ENCODE data around the gene POMGNT2.

POMGNT2 gene

DNA sequence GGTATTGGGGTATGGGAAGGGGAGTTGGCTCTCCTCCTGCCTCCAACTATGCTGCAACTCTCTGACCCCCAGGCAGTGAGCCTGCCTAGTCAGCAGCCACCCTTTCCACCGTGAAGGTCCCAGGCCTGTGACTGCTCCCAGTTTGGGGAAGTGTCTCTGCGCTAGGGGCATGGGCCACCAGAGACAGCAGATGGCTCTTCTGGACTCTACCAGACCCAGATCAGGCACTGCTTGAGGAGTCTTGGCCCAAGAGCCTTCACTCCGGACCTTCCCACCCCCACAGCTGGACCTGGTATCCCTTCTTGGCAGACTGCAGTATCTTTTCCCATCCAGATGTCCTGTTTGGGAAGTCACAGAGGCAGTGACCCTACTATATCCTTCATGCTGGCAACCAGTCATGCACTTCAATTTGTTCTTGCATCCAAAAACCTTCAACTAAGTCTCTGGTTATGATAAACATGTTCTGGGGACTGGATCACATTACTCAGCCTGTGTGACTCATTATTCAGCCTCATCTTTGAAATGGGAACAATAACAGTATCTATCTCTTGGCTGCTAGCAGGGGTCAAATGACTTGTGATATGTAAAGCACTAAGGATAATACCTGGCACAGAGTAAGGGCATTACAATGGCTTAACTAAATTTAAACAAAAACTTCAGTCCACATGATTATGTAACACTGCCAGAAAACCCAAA, 62.7 kb downstream of the POMGNT2 start:
- peak; percentile 16 for DNase-seq

DNA sequence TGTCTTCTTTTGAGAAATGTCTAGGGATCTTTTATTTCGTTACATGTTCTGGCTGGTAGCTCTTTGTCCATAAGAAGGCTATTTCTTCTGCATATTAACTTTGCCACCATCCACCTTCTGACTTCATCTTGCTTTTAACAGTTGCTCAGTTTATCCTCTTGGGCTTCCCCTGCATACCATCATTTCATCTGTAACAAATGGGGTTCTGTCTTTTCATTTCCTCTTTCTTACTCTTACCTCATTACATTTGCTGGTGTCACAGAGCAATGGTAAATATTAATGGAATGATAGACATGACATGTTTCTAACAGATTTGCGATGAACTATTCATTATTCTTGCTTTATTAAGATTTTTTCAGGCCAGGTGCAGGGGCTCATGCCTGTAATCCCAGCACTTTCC, 64.4 kb downstream of the POMGNT2 start:
- no peak for DNase-seq

DNA sequence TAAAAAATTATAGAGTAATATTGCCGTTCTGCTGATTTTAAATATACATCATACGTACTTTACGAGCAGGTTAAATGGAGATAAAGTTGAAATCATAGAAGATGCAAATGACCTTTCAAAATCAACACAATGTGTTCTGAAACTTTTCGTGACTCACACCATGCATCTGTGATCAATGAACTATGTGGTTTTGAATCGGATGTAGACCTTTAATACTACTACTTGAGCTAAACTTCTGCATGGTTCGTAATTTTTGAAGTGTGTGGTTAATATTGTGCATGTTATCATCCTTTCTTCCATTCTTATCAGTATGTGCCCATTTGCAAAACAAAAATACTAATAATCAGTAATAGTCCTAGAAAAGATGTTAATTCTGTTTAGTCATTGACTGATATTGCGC, 67.9 kb downstream of the POMGNT2 start:
- no peak for DNase-seq

DNA sequence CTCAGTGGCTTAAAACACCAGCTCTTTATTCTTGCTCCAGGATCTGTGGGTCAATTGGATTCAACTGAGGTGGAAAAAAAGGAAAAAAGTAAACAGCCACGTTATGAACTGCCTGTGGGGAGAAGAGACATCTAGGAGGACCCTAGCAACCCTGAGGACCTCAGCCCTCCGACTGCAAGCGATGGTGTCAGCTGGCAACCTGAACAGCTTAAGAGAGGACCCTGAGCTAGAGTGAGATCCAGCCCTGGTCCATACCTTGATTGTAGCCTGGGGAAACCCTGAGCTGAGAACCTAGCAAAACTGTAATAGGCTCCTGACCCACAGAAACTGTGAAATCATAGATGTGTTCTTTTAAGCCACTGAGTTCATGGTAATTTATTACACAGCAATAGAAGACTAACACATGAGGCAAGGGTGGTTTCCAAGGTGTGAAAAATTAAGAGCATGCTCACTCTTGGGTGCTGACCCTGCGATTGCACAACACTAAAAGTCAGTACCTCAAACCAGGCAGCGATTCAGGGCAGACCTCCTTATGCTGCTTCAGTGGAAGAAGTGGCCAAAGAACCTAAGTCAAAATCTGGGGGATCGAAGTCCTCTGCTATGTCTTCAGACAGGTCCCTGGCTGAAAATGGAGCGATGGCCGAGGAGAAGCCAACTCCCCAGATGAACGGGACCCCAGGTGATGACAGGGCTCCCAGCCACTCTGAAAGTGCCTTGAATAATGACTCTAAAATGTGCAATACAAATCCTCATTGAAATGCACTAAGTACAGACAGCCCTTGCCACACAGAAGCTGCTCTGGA, 69.1 kb downstream of the POMGNT2 start:
- no peak for DNase-seq

DNA sequence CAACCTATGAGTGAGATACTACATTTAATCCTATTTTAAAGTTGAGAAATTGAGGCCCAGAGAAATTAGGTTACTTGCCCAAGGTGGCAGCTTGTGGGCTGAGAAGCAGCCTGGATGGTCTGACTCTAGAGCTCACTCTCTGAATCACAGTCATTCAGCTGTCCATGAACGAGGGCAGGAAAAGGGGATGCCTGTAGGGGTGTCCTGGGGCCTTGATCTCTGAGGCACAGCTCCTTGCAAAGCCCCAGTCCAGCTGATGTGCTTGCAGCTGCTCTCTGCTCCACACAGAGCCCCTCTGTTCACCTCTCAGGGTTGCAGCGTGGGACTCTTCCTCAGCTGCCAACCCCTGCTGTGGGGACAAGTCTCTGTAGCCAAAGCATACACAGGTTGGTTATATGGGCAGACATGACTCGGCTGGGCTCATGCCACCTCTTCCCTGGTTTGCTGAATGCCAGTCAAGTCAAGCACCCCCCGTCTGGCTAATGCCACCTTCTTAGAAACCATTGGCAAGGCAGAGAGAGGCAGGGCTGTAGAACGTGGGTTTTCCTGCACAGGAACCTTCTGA, 70.0 kb downstream of the POMGNT2 start:
- no peak for DNase-seq

DNA sequence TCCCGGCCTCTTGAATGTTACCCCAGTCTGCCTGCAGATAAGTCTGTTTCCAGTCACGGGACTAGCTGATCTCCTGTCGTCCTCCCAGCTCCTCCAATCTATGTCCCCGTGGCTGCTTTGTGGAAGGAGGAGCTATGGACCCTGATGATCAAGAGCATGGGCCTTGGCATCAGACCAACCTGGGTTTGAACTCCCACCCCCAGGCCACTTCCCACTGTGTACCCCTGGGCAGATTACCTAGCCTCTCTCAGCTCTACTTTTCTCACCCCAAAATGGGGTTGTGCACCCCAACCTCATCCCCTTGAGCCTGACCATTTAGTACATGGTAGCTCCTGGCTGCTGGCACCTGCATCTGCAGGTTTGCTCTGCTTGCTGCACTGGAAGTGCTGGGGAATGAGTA, 71.0 kb downstream of the POMGNT2 start:
- DNase-seq = no peak

DNA sequence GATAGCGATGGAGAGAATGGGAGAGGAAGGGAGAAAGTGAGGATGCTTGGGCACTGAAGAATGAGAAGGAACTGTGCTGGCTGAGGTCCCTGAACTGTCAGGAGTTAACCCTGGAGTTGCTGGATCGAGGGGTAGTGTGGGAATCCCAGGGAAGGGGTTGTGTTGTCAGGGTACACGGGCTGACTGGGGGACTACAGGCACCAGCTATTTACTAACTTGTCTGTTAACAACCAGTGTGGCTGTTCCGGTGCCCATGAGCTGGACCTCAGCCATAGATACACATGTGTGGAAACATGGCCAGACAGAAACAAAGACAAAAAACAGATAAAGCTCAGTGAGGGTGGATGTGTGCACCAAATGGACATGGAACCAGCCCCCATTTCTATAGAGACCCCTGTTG, 71.7 kb downstream of the POMGNT2 start:
- DNase-seq = no peak

DNA sequence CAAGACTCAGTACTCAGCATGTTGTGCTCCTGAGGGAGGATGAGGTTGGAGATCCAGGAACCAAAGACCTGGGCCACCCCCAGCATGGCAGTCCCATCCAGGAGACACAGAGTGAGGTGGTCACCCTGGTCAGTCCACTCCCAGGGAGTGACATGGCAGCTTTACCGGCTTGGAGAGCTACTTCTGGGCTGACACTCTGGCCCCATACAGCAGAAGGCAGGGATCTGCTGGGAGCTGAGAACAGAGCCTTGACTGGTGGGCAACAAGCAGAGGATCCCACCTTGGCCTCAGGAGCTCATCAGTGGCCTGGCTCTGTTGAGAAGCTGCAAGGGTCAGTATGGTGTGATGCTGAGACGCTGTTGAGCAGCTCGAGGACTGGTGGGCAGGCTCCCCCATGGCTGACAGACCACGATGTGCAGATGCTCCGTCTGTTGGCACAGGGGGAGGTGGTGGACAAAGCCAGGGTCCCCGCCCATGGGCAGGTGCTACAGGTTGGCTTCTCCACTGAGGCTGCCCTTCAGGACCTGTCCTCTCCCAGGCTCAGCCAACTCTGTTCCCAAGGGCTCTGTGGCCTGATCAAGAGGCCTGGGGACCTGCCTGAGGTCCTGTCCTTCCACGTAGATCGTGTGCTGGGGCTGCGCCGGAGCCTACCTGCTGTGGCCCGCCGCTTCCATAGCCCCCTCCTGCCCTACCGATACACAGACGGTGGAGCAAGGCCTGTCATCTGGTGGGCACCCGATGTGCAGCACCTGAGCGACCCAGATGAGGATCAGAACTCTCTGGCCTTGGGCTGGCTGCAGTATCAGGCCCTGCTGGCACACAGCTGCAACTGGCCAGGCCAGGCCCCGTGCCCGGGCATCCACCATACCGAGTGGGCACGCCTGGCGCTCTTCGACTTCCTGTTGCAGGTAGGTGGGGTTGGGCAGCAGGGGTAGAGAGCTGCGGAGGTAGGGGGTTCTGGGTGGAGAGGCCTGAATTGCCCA, 72.9 kb downstream of the POMGNT2 start:
- no peak for DNase-seq

DNA sequence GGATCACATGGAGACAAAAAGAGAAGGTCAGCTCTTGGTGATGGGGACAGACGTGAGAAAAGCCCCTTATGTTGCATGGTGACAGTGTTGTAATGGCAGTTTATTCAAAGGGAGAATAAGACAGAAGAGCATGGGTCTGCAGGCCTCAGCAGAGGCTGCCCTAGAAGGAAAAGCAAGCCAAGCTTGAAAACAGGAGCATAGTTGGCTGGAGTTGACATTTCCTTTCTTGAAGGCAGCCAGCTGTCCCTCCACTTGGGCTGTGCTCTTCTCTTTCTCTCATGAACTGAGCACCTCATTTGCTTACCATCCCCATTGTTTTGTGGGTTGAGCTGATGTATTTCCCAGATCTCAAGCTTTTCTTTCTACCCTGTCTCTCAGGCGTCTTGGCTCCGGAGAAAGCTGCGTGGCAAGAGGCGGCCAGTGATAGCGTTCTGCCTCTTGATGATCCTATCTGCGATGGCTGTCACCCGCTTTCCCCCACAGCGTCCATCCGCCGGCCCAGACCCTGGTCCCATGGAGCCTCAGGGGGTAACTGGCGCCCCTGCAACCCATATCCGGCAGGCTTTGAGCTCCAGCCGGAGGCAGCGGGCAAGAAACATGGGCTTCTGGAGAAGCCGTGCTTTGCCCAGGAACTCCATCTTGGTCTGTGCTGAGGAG, 73.9 kb downstream of the POMGNT2 start:
- no peak for DNase-seq

DNA sequence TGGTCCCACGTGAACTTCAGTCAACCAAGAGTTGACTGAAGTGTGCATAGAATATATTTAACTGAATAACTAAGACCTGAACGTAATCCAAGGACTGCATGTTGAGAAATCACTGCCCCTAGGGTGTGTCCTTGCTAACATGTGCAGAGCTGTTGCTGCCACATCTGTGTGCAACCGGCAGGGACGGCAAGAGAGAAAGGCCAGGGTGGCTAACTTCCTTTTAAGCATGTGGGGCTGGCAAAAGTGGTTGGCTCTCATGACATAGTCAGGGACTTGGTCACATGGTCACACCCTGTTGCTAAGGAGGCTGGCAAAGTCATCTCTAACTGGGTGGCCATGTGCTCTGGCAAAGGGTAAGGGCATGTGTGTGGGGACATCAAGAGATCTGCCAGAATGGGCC, 74.4 kb downstream of the POMGNT2 start:
- DNase-seq = no peak

DNA sequence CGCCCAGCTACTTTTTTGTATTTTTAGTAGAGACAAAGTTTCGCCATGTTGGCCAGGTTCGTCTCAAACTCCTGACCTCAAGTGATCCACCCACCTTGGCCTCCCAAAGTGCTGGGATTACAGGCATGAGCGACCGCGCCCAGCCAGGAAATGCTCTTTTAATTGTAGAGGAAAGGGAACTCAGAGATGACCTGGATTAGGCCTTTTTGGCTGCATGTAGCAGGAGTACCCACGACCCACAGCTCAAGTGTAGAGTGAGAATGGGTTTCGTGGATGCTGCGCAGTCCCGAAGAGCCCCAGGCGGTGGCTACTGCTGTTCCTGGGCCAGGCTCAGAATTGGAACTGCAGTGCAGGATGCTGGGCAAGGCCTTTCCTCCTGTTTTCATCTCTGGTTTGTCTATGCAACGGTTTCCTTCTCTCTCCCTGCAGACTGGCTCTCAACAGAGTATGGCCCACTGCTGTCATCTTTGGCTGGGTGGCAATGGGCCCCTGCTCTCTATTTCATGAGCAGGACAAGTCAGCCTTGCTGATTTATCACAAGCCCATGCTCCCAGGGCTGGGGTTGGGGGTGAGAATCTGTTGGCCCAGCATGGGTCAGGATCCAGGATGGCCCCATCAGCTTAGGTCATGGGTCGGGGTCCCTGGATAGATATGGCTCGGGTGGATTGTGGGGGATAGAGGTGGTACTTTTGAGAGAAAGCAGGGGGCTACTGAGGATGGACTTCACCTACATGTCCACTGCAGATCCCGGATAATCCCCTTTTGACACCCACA, 75.5 kb downstream of the POMGNT2 start:
- no peak for DNase-seq
